ENCODE measurements around the gene REELD1. TPM values are rescaled to one million over a fixed set of nuclear protein-coding genes. Genes with fewer than 3 reads are reported as not detected.
A peak's percentile ranks its signal among the peaks of the same experiment; 100 is the strongest.

REELD1 gene
- total and polyA plus RNA-seq, 10 donors: 0.47 to 3.7 (median 1.4) TPM

DNA sequence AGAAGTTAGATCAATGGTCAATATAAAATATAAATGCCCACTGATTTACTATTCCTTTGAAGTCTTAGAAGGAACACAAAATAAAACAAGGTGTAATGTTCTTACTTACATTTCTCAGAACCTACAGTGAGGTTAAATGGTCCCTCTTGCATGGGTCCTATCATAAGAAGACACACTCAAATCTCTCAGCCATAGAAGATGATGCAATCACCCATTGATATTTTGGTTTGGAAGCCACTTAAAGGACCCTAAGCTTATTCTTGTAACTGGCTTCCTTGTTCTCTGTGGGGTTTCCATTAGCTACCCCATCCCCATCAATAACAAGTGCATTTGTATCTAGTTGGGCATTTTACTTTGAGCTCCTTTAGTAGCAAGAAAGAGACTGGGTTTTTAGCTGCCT is 15.1 kb downstream of the REELD1 start:
- Histone ChIP-seq H3K27ac (no peak overlapping the region), H3K4me1 (no peaks in the 10 kb centered on the region), H3K4me3 (no peak overlapping the region), H3K9me3 (peaks cover 0 to 9% (median 5%) of the 10 kb centered on the region in 8 donors), H3K36me3 (no peaks in the 10 kb centered on the region), H3K27me3 (replicated peaks in 1 of 7) (no peaks in the 10 kb centered on the region)
- no peak for TF ChIP-seq POLR2A (IDR thresholded peaks at IDR 0.05)
- TF ChIP-seq, protein P1, sequence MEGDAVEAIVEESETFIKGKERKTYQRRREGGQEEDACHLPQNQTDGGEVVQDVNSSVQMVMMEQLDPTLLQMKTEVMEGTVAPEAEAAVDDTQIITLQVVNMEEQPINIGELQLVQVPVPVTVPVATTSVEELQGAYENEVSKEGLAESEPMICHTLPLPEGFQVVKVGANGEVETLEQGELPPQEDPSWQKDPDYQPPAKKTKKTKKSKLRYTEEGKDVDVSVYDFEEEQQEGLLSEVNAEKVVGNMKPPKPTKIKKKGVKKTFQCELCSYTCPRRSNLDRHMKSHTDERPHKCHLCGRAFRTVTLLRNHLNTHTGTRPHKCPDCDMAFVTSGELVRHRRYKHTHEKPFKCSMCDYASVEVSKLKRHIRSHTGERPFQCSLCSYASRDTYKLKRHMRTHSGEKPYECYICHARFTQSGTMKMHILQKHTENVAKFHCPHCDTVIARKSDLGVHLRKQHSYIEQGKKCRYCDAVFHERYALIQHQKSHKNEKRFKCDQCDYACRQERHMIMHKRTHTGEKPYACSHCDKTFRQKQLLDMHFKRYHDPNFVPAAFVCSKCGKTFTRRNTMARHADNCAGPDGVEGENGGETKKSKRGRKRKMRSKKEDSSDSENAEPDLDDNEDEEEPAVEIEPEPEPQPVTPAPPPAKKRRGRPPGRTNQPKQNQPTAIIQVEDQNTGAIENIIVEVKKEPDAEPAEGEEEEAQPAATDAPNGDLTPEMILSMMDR (IDR thresholded peaks at IDR 0.05 in 8 of 11, conservative IDR thresholded peaks at IDR 0.05 in 3 of 11): no peak
- no peak for TF ChIP-seq POLR2AphosphoS5 (IDR thresholded peaks at IDR 0.05)
- DNase-seq: no peak
- intact Hi-C loops (cut with DNase I; ENCODE audit: low total_unique reads): no loop called here

DNA sequence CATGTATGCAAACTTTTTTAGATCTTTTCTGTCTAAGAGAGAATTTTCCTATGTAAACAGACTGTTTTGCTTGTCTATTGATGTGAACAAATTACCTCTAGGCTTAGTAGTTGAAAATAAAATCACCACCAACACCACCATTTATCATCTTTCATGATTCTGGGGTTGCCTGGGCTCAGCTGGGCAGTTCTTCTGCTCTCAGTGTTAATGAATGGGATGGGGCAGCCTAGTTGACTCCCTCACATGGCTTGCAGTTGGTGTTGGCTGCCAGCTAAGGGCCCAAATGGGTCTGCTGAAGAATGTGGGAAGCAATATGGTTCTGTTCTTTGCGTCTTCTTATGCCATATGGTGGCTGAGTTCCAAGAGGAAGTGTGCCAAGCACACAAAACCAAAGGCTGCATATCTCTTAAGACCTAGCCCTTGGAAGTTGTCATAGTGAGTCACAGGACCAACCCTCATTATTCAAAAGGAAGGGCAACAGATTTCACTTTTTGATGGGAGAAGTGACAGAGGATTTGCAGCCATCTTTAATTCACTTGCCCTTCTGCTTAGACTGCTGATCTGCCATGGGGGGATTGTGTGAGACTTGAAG is 17.9 kb downstream of the REELD1 start:
- Histone ChIP-seq H3K4me1 (peaks cover 0 to 15% (median 6%) of the 10 kb centered on the region in 6 donors), H3K27ac (no peak overlapping the region), H3K27me3 (replicated peaks in 1 of 7) (no peaks in the 10 kb centered on the region), H3K36me3 (no peaks in the 10 kb centered on the region), H3K4me3 (no peak overlapping the region), H3K9me3 (peaks cover 0 to 9% (median 5%) of the 10 kb centered on the region in 8 donors)
- TF ChIP-seq, protein P1 (IDR thresholded peaks at IDR 0.05 in 8 of 11, conservative IDR thresholded peaks at IDR 0.05 in 3 of 11): no peak
- no peak for TF ChIP-seq POLR2A (IDR thresholded peaks at IDR 0.05)
- no peak for DNase-seq
- intact Hi-C loops (cut with DNase I; ENCODE audit: low total_unique reads): no loop called here
- WGBS, 5 donors: 43 to 84% (median 59%) methylated on average over 1 of the region's 1 CpG

DNA sequence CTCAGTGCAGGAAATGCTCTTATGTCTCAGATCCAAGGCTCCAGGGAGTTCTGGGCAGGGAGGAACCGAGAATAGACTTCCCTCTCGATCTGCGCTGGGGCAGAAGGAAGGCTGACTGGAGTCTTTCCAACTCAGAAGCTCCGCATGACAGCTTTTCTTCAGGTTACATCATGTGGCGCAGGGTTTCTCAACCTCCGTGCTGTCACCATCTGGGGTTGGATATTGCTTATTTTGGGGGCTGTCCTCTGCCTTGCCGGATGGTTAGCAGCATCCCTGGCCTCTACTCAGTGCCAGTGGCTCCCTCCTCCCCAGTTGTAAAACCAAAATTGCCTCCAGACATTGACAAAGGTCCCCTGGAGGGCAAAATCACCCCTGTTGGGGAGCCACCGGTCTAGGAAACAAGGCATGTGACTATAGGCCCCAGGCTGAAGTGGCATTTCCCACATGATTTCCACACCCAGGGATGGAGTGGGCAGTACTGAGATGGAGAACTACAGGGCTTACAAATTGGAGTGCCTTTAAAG is 21.4 kb downstream of the REELD1 start:
- Histone ChIP-seq H3K4me3 (no peak overlapping the region), H3K4me1 (peaks cover 0 to 37% (median 6%) of the 10 kb centered on the region in 6 donors), H3K36me3 (no peaks in the 10 kb centered on the region), H3K27ac (peak overlapping the region in 1 of 8 donors; percentile 30), H3K9me3 (peaks cover 0 to 9% (median 5%) of the 10 kb centered on the region in 8 donors), H3K27me3 (replicated peaks in 1 of 7) (no peaks in the 10 kb centered on the region)
- no peak for TF ChIP-seq POLR2AphosphoS5 (IDR thresholded peaks at IDR 0.05)
- TF ChIP-seq POLR2A (IDR thresholded peaks at IDR 0.05): no peak
- TF ChIP-seq, protein P1 (IDR thresholded peaks at IDR 0.05 in 8 of 11, conservative IDR thresholded peaks at IDR 0.05 in 3 of 11): no peak
- DNase-seq: no peak
- intact Hi-C loops (cut with DNase I; ENCODE audit: low total_unique reads): no loop called here
- WGBS, 5 donors: 38 to 80% (median 59%) methylated on average over 7 to 8 of the region's 8 CpGs

DNA sequence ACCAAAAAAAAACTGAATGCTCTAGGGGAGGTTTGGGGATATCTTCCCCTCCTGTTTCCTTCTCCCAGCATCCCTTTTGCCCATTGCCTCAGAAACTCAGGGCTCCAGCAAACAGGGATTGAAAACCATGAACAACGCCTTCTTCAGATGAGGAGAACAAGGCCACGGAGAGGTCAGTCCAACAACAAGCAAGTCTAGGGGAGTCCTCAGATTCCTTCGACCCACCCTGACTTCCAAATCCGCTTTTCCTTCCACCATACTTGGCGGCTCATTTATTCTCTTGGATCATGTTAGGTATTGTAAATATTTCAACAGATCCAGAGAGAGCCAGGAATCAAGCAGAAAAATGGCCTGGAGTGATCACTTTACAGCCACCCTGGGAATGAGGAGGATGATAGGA is 21.9 kb downstream of the REELD1 start:
- Histone ChIP-seq H3K27me3 (replicated peaks in 1 of 7) (no peaks in the 10 kb centered on the region), H3K4me1 (peaks cover 0 to 41% (median 7%) of the 10 kb centered on the region in 6 donors), H3K4me3 (no peak overlapping the region), H3K9me3 (peaks cover 0 to 9% (median 5%) of the 10 kb centered on the region in 8 donors), H3K27ac (peak overlapping the region in 5 of 8 donors; percentile 4 to 56 (median 46)), H3K36me3 (no peaks in the 10 kb centered on the region)
- intact Hi-C loops (cut with DNase I; ENCODE audit: low total_unique reads): no loop called here
- DNase-seq: no peak
- TF ChIP-seq, protein P1 (IDR thresholded peaks at IDR 0.05 in 8 of 11, conservative IDR thresholded peaks at IDR 0.05 in 3 of 11): no peak
- no peak for TF ChIP-seq POLR2AphosphoS5 (IDR thresholded peaks at IDR 0.05)
- no peak for TF ChIP-seq POLR2A (IDR thresholded peaks at IDR 0.05)
- 77 to 87% (median 78%) methylated on average over 5 of the region's 5 CpGs for WGBS, 5 donors

All from spleen (tissue), 11 donors.